HFF-Myc (cell line): ENCODE results near the gene PDZRN4.

Source experiments
- DNase-seq: peaks from one replicate; pipeline ENCODE4 v3.0.0-alpha.2; 2011; ENCODE audit warnings: low read depth; ENCODE audit errors: extremely low read depth
- H3K4me3 ChIP-seq: replicated peaks from 2 replicates; pipeline ENCODE4 v1.5.1; 2011; ENCODE audit warnings: low read depth, mild to moderate bottlenecking, control low read depth, low read length
- CTCF ChIP-seq: IDR thresholded peaks from 2 replicates; pipeline ENCODE4 v1.5.1; 2012; ENCODE audit warnings: mild to moderate bottlenecking, low read depth, low read length, control low read depth; ENCODE audit errors: missing control alignments

Gene PDZRN4

GRCh38 chr12:41344776-41345470, 156.8 kb downstream of the PDZRN4 start:
- TF ChIP-seq CTCF = no peak
- no peak for DNase-seq
- no peak overlapping the region for H3K4me3 ChIP-seq

GRCh38 chr12:41348198-41348597, 160.1 kb downstream of the PDZRN4 start:
- no peak for DNase-seq
- H3K4me3 ChIP-seq = no peak overlapping the region
- no peak for TF ChIP-seq CTCF

GRCh38 chr12:41356181-41356580, 168.1 kb downstream of the PDZRN4 start:
- H3K4me3 ChIP-seq = no peak overlapping the region
- no peak for DNase-seq
- TF ChIP-seq CTCF = no peak

GRCh38 chr12:41361738-41362137, 173.6 kb downstream of the PDZRN4 start:
- no peak overlapping the region for H3K4me3 ChIP-seq
- no peak for TF ChIP-seq CTCF
- DNase-seq = no peak

GRCh38 chr12:41362510-41362909, 174.4 kb downstream of the PDZRN4 start:
- DNase-seq = no peak
- H3K4me3 ChIP-seq = no peak overlapping the region
- TF ChIP-seq CTCF = no peak

GRCh38 chr12:41362931-41363330, 174.8 kb downstream of the PDZRN4 start:
- no peak for DNase-seq
- H3K4me3 ChIP-seq = no peak overlapping the region
- TF ChIP-seq CTCF = no peak

GRCh38 chr12:41364211-41364610, 176.1 kb downstream of the PDZRN4 start:
- no peak for TF ChIP-seq CTCF
- H3K4me3 ChIP-seq = no peak overlapping the region
- DNase-seq = no peak
